AG08395 (cell line): Measurements from ENCODE around the gene TMEM89.

Experiments used
- DNase-seq: peaks from one replicate; pipeline ENCODE4 v3.0.0; 2012; ENCODE audit warnings: mixed read lengths, low spot score

The TMEM89 gene

GRCh38 chr3:48612309-48612708 lies 9.3 kb downstream of the TMEM89 start:
- no peak for DNase-seq

- DNase-seq: peak; percentile 99
These were observed 12.2 kb downstream of the TMEM89 start, which contains the start of gene UQCRC1 for GRCh38 chr3:48609088-48610005. Gene UQCRC1, minus strand, starts transcription at chr3:48609646. Its CDS starts 26 bp downstream, at chr3:48609620.

GRCh38 chr3:48607519-48607918 lies 14.1 kb downstream of the TMEM89 start:
- DNase-seq: no peak

- DNase-seq: no peak
These were observed 20.0 kb downstream of the TMEM89 start for GRCh38 chr3:48601622-48601994.

DNA sequence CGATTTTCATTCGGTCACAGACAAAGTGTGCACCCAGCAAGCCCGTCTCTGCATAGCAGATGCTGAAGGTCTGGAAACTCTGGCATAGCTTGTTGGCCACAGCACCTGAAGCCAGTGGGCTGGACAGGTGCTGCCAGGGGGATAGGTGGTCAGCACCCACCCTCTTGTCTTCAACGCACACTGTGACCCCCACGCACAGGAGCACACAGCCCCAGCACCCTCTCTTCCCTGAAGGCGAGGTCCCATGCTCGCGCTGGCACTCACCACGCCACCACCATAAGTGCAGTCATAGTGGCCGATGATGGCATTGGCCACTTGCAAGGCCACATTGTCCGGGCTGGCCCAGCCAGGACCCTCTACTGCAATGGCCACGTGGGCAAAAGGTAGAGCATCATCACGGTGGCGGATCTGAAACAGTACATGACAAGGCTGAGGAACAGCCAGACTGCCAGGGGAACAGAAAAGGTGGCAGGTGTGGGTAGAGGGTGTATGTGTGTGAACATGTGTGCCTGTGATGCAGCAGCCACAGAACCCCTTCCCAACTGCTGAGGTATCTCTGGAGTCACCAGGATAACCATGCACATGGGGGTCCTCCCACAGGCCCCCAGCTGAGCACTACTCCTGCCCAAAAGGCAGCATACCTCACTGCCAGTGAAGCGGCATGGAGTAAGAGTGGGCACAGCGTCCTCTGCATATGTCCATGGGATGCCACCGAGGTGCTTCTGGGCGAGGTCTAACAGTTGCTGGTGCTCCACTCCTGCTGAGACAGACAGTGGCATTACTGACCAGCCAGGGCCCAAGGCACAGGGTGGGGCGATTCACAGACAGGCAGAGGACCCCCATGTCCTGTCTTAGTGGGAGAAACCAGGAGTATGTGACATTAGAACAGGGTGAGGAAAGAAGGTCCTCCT lies 20.6 kb downstream of the TMEM89 start:
- DNase-seq: no peak

DNA sequence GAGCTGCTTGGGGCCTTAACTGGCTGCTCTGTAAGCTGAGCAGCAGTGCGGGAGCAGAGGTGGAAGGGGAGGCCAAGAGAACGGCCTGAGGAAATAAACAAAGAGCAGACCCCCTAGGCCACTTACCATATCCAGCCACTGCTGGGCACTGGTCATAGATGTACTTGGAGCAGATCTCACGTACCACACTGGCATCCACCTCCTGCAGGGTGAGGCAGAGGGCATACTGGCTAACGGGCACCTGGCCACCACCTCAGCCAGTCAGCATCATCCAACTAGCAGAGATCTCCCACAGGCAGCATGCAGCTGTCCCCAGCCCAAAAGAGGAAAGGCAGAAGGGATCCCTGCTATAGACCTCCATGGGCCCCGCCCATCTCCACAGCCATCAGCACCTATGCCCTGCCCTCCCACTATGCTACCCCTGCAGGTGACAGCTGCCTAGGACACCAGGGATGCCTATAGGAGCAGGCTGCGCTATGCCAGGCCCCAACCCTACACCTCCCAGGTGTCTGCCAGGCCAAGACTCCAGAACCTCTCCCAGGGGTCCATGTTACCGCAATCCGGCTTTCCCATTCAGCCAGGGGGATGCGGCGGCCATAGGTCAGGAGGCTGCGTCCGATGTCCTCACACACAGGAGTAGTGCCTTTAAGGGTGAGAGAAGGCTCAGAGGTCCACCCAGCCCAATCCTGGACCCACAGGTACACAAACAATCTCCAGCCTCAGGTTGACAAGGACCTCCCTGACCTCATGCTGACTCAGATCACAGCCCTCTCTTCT lies 21.9 kb downstream of the TMEM89 start:
- DNase-seq: no peak

GRCh38 chr3:48599077-48599501 lies 22.5 kb downstream of the TMEM89 start:
- no peak for DNase-seq

DNA sequence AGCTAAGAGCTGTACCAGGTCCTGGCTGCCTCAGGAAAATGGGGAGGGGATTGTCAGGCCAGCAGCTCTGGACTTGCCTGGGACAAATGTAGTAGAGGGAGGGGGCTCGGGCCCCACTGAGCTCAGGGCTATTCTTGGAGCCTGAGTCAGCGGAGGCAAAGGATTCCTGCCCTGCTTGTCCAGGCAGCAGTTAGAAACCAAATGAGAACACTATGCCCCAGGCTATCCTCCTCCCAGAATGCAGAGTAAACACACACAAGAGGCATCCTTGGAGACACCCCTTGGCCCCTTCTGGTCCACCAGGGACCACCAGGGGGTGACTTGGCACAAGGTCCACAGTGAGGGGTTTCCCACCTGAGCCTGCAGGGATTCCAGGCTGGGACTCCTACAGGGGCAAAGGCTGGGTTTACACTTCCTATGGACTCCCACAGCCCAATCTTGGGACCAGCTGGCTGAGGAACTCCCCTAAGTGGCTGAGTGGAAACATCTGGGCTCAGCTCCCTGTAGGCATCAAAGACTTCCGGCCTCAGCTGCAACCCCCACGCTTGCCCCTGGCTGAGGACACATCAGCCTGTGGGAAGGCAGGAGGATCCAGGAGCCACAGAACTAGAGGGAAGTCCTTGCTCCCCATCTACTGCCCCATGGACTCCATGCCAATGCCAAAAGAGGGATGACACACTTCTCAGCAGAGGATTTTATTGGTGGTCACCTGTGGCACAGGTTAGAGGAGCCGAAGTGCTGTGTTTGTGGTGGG lies 23.1 kb downstream of the TMEM89 start:
- peak; percentile 95 for DNase-seq

DNA sequence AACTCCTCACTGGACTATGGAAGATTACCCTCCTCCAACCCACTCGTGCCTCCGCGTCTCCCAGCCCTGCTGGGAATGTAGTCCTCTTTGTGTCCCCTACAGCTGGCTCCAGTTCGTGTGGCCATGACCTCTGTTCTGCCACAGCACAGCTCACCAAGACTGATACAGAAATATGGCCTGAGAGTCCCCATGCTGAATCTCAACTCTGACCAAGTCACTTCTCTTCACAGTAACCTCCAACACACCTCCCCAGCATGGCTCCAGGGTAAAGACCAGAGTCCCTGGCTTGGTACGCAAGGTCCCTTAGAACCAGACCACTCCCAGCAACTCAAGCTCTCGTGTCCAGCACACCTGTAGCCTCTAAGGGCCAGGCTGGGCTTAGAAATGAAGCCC lies 24.2 kb downstream of the TMEM89 start:
- DNase-seq: no peak

DNA sequence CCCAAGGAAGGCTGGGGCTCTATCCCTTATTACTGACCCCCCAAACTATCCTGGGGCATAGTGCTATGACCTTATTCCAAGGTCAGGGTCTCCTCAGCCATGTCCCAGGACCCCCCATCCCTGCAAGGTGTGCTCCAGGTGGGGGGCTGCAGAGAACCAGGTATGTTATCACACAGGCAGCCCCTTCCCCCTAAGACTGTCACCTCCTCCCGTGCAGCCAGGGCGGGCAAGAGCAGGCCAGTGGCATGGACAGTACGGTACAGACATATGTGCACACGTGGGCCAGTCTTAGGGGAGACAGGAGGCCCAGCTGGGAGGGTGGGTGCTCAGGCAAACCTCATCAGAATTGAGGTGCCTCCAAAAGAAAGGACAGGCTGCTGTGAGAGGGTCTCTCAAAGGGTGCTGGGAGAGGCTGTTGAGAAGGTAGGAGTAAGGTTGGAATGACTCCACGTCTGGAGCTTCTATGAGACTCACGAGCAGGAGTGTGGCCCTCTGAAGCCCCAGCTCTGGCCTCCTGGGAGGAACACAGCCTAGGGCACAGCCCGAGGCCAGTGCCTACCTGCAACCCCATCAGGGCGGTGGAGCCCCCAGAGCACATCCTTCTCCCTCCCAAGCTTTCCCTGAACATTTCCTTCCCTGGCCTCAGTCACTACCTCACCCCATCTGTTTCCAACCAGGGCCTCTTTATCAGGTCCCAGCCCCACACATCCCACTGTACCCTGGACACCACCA lies 24.7 kb downstream of the TMEM89 start:
- DNase-seq: no peak

DNA sequence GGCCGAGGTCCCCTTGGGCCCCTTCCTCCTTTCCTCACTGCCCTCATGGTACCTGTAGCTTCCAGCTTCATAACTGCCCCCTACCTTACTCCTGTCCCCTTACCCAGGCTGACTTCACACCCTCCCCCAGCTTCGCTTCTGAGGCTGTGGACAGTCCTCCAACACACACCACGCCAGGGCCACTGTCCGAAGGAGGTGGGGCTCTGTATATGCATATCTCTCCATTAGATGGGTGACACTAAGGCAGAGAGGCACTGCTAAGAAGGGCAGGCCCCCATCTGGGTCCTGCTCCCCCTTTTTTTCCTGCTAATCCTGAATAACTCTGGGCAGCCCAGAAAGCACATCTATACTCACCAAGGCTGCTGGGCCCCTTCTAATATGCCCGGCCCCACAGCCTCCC lies 25.4 kb downstream of the TMEM89 start:
- DNase-seq: no peak

- peak; percentile 95 for DNase-seq
These were observed 25.9 kb downstream of the TMEM89 start for GRCh38 chr3:48595526-48596121.

- peak; percentile 52 for DNase-seq
These were observed 26.5 kb downstream of the TMEM89 start, which contains the start of gene COL7A1 for GRCh38 chr3:48595075-48595525. Gene COL7A1, minus strand, starts transcription at chr3:48595329. Its CDS starts 170 bp downstream, at chr3:48595159.

DNA sequence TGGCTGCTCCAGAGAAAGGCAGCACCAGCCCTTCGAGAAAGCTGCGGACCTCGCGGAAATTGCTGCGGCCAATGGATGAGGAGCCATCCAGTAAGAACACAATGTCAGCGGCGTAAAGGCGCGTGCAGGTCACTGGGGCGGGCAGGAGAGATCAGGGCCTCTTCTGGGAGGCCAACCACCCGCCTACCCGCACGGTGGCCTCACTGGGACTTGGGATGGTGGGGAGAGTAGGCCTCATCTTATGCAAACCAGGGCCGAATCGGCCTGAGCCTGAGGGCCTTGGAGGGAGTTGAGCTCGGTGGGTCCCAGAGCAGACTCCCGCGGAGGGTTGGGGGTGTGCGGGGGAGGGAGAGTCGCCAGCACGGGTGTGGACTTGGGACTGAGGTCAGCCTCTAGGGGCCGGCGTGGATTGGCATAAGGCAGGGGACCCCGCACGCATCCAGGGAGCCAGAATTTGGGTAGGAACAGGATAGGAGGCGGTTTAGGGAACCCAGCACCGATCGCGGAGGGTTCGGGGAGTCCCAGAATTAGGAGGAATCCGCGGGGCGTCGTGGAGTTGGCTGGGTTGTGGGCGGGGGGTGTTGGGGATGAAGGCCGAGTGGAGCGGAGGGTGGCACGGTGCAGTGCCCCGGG lies 27.0 kb downstream of the TMEM89 start:
- DNase-seq: peak; percentile 58

DNA sequence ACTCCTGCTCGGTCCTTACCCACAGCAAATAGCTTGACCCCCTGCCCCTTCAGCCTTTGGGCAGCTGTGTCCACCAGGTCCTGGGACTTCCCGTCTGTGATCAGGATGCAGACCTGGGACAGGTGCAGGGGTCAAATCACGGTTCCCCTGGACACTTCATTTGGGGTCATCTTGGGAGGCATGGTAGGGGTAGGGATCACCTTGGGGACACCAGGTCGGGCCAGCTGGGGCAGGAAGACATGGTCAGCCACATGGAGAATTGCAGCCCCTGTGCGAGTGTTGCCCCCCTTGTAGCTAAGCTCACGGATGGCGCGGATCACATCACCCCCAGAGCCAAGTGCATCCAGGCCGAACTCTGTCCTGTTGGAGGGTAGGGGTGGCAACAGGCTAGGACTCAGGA lies 28.2 kb downstream of the TMEM89 start:
- DNase-seq: no peak

- no peak for DNase-seq
These were observed 29.0 kb downstream of the TMEM89 start for GRCh38 chr3:48592519-48593087.

GRCh38 chr3:48591886-48592518 lies 29.6 kb downstream of the TMEM89 start:
- no peak for DNase-seq

DNA sequence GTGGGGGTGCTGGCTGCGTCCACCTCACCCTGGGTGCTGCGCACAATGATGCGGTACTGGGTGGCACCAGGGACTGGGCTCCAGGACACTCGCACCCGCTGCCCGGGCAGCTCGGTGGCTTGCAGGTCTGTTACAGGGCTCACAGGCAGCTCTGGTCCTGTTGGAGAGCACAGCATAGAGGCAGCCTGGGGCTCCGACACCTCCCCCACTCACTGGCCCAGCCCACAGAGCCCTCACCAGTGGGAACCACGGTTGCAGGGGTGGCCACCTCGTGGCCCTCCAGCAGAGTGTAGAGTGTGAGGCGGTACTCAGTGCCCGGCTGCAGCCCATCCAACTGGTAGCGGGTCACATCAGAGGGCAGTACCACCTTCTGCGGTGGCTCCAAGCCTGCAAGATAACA lies 30.1 kb downstream of the TMEM89 start:
- DNase-seq: no peak

- DNase-seq: no peak
These were observed 33.3 kb downstream of the TMEM89 start for GRCh38 chr3:48588230-48588629.
